Measurements from ENCODE around the gene CDK10.

The CDK10 gene

DNA sequence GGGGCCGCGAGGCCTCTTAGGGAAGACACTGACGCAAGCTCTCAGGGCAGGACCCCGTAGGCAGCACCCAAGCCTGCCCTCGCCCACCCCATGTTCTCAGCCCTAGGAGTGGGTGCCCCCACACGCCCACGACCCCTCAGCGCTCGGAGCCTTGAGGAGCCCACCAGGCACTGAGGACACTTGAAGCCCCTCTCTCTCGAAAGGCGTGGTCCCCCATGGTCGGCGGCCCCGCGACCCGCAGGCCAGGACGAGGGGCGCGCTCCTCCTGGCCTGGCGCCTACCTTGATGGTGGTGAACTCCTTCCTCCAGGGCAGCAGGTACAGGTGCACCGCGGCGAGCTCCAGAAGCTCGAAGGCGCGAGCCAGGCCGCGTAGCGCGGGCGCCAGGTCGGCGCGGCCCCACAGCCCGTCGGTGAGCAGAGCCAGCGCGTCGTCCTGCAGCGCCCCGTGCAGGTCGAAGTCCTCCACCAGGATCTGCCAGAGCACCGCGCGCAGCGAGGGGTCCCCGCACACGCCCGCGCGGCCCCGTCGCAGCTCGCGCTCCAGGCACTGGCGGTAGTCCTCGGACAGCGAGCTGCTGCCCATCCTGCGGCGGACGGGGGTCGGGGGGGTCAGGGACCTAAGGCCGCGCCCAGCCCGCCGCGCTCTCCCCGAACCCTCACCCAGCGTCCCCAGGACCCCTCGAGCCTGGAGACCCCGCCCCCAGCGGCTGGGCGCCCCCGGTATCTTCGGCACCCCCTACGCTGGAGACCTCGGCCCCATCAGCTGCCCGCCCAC is 14.3 kb downstream of the CDK10 start:
- H3K9me3 ChIP-seq, result no peaks in the 10 kb centered on the region
- H3K4me1 ChIP-seq, result peaks cover 53% of the 10 kb centered on the region
- no peaks in the 10 kb centered on the region for H3K27me3 ChIP-seq
- H3K36me3 ChIP-seq, result peaks cover 17% of the 10 kb centered on the region
- no peak for TF ChIP-seq Cebpa-rat (IDR thresholded peaks at IDR 0.05)
- H3K9ac ChIP-seq, result peak overlapping the region; percentile 81
- H4K20me1 ChIP-seq, result peaks cover 50% of the 10 kb centered on the region
- H3K4me2 ChIP-seq, result peak overlapping the region; percentile 94
- H3K27ac ChIP-seq, result peak overlapping the region; percentile 73
- peak overlapping the region; percentile 78 for H3K4me3 ChIP-seq

DNA sequence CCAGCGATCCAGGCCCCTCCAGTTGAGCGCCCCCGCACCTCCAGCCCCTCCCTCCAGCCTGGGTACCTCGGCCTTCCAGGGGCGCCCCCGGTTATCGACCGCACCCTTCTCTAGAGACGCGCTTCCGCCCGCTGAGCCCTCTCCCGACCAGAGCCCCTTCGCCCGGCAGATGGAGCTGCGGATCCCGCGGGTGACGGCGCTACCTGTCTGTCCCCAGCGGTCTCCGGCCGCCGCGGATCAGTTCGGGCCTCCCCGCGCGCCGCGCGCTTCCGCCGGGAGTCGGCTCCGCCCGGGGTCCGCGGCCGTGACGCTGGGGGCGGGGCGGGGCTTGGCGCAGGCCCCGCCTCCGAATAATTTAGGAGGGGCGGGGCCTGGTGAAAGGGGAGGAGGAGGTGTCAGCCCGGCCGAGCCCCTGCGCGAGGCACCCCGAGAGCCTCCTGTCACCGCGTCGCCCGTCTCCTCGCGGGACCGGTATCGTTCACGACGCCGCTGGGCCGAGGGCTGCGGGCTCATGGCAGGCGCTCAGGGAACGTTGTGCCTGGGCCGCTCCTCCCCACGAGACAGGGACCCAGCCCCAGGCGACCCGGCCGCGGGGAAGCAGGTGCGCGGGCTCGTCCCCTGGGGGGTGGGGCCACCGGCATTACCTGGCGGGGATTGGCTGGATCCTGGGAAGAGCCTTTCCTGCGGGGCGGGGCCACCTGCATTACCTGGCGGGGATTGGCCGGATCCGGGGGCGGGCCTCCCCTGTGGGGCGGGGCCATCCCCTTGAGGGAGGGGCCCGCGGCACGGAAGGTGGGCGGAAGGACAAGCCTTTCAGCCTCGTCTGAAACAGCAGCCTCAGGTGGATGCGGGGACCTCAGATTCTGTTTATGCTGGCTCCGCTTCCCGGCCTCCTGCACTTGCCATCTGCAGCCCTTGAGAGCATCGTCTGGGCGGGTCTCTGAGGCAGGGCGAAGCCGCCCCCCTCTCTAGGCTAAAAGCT is 15.2 kb downstream of the CDK10 start, which contains the start of gene SPATA2L:
Gene SPATA2L, minus strand, starts transcription at position 281 of the 982 bp plus-strand sequence. CDS start 473 bp downstream, outside the sequence.
- peak within 1 kb of the TSS; percentile 73 for H3K27ac ChIP-seq
- H3K9me3 ChIP-seq, result no peaks in the 10 kb centered on the region
- H3K4me3 ChIP-seq, result peak within 1 kb of the TSS; percentile 78
- peaks cover 51% of the 10 kb centered on the region for H3K4me1 ChIP-seq
- TF ChIP-seq Cebpa-rat (IDR thresholded peaks at IDR 0.05), result no peak
- peaks cover 41% of the 10 kb centered on the region for H4K20me1 ChIP-seq
- peak within 1 kb of the TSS; percentile 94 for H3K4me2 ChIP-seq
- H3K36me3 ChIP-seq, result peaks cover 14% of the 10 kb centered on the region
- no peaks in the 10 kb centered on the region for H3K27me3 ChIP-seq
- H3K9ac ChIP-seq, result peak within 1 kb of the TSS; percentile 81

DNA sequence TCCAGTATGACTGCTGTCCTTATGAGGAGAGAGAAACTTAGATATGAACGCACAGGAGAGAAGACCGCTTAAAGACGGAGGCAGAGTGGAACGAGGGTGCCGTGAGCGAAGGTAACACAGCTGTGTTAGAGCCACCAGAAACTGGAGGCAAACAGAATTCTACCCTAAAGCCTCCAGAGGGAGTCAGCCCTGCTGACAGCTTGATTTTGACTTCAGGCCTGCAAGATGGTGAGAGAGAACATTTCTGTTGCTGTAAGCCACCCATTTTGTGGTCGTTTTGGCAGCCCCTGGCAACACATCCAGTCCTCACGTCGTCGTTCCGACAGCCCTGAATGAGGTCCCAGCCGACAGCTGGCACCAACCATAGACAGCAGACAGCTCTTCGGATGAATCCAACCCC is 17.8 kb downstream of the CDK10 start:
- Histone ChIP-seq H3K36me3 (no peaks in the 10 kb centered on the region), H3K9me3 (no peaks in the 10 kb centered on the region), H3K27ac (no peak overlapping the region), H3K4me3 (no peak overlapping the region), H3K9ac (peak overlapping the region; percentile 39; the same call in 1 of the 2 replicates), H3K27me3 (no peaks in the 10 kb centered on the region), H4K20me1 (peaks cover 17% of the 10 kb centered on the region), H3K4me2 (no peak overlapping the region), H3K4me1 (peaks cover 36% of the 10 kb centered on the region)
- TF ChIP-seq Cebpa-rat (IDR thresholded peaks at IDR 0.05), result no peak

DNA sequence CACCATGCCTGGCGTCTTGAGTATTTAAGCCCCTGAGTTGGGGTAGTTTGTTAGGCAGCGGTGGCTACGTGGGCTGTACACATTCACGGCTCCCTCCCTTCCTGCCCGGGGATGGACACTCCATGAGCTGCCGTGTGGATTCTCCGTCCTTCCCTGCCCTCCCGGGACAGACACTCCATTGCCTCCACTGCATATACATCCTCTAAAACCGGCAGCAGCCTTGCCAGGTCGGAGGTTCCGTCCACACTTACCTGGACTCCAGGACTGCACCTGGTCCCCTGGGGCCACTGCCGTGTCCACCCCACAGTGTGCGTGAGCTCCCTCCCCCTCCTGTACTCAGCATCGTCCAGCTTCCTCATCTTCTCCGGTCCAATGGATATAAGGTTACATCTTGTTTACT is 18.5 kb downstream of the CDK10 start:
- no peaks in the 10 kb centered on the region for H3K27me3 ChIP-seq
- H4K20me1 ChIP-seq, result peaks cover 10% of the 10 kb centered on the region
- H3K9ac ChIP-seq, result no peak overlapping the region
- H3K27ac ChIP-seq, result no peak overlapping the region
- no peaks in the 10 kb centered on the region for H3K36me3 ChIP-seq
- H3K9me3 ChIP-seq, result no peaks in the 10 kb centered on the region
- H3K4me1 ChIP-seq, result peaks cover 30% of the 10 kb centered on the region
- H3K4me2 ChIP-seq, result no peak overlapping the region
- H3K4me3 ChIP-seq, result no peak overlapping the region
- TF ChIP-seq Cebpa-rat (IDR thresholded peaks at IDR 0.05), result no peak

DNA sequence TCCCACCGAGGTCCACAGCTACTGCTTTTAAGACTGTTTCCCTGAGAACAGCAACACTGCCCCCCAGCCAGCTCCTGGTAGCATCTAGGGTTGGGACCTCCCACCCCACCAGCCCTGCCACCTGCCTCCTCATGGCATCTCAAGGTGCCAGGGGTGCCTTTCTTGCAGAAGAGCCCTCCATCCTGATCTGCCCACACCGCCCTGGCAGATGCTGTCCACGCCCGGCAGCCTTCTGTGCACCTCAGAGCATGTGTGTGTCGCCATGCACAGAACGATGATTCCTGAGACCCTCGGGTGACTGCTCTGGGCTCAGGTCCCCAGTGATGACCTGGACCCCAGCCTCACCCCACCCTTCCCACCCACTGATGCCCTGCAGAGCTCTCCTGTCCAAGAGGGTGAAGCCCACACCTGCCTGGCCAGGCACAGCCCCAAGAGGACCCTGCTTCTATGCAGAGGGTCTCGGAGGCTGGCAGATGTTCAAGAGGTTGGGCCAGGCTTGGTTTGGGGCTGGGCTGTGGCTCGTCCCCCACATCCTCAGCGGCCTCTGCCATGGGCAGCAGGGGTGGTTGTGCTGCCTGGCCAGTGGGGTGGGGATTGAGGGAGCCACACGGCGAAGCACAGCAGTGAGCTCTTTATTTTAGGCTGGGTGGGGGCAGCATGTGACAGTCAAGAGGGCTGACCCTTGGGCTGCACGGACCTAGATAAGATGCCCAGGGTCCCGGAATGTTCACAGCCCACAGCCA is 20.2 kb downstream of the CDK10 start:
- Histone ChIP-seq H3K9ac (no peak overlapping the region), H3K4me3 (no peak overlapping the region), H3K27ac (no peak overlapping the region)

DNA sequence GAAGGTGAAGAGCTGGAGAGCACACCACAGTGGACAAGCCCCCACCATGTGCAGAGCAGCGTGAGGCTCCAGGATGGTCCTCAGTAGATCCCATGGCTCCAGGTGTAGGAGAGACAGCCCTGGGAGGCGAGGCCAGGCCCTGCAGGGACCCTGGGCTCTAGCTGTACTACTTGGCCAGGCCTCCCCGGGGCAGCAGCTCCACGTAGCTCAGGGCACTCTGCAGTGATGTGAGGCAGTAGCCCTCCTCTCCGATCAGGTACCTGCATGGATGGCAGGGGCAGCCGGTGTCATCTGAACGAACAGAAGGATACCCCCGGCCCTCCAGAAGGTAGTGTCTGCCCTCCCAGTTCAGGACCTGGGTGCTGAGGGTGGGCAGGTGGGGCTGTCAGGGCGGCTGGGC is 21.2 kb downstream of the CDK10 start:
- Histone ChIP-seq H3K4me2 (no peak overlapping the region), H3K27me3 (no peaks in the 10 kb centered on the region), H4K20me1 (peaks cover 3% of the 10 kb centered on the region; the same call in 1 of the 2 replicates), H3K9ac (peak overlapping the region; percentile 19; the same call in 1 of the 2 replicates), H3K4me3 (no peak overlapping the region), H3K36me3 (no peaks in the 10 kb centered on the region), H3K27ac (no peak overlapping the region), H3K9me3 (no peaks in the 10 kb centered on the region), H3K4me1 (peaks cover 21% of the 10 kb centered on the region)
- no peak for TF ChIP-seq Cebpa-rat (IDR thresholded peaks at IDR 0.05)

More for the DNA sequence above, 20.2 kb downstream of the CDK10 start:
- Histone ChIP-seq H3K9me3 (no peaks in the 10 kb centered on the region), H4K20me1 (no peaks in the 10 kb centered on the region), H3K36me3 (no peaks in the 10 kb centered on the region), H3K27me3 (no peaks in the 10 kb centered on the region), H3K4me2 (peak overlapping the region; percentile 34), H3K4me1 (peaks cover 23% of the 10 kb centered on the region)
- no peak for TF ChIP-seq Cebpa-rat (IDR thresholded peaks at IDR 0.05)

DNA sequence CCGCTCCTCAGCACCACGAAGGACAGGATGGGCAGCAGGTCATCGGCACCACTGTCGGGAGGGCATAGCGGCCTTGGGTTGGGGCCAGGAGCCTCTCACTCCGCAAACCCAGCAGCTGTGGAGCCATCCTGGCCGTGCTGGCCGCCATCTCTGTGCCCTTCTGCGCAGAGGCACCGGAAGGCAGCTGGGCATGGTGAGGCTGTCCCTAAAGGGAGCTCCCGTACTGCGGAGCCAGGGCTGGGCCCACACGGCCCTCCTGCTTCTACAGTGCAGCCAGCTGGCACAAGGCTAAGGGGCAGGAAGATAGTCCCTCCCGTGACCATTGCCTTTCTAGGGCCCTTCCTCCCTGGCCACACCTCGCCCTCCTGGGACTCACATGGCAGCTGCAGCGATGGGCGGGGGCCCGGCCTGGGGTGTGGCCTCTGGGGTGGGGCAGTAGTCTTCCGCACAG is 22.0 kb downstream of the CDK10 start:
- Histone ChIP-seq H3K9ac (no peak overlapping the region), H3K4me2 (no peak overlapping the region), H3K9me3 (no peaks in the 10 kb centered on the region), H3K4me3 (no peak overlapping the region), H3K27me3 (no peaks in the 10 kb centered on the region), H3K36me3 (no peaks in the 10 kb centered on the region), H3K27ac (no peak overlapping the region), H3K4me1 (peaks cover 29% of the 10 kb centered on the region), H4K20me1 (peaks cover 6% of the 10 kb centered on the region; the same call in 1 of the 2 replicates)
- TF ChIP-seq Cebpa-rat (IDR thresholded peaks at IDR 0.05), result no peak

DNA sequence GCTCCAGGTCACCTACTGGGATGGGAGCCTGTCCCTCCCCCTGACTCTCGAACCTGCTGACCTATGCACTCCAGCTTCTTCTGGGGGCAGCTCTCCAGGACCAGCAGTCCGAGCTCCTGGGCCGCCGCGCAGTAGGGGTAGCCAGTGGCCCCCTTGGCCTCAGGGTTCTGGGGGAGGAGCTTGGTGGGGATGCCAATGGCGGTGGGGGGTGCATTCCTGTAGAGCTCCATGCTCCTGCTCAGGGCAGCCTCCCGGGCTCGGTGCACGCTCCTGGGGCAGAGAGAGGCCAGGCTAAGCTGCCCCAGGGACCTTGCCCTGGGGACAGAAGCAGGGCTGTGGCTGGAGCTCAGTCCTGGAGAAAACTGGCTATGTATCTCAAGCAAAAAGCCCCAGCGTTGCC is 22.7 kb downstream of the CDK10 start:
- no peaks in the 10 kb centered on the region for H3K9me3 ChIP-seq
- H3K27ac ChIP-seq, result no peak overlapping the region
- TF ChIP-seq Cebpa-rat (IDR thresholded peaks at IDR 0.05), result no peak
- H4K20me1 ChIP-seq, result peaks cover 8% of the 10 kb centered on the region
- no peak overlapping the region for H3K4me3 ChIP-seq
- H3K36me3 ChIP-seq, result peaks cover under 1% of the 10 kb centered on the region; the same call in 1 of the 2 replicates
- H3K4me1 ChIP-seq, result peaks cover 35% of the 10 kb centered on the region
- H3K27me3 ChIP-seq, result no peaks in the 10 kb centered on the region
- H3K4me2 ChIP-seq, result no peak overlapping the region
- H3K9ac ChIP-seq, result no peak overlapping the region

Data from BLaER1 (cell line).